Skeletal muscle satellite cell (primary cell): ENCODE measurements around the gene PIEZO2.

ENCODE experiments used
- H3K27me3 ChIP-seq: 2 replicates; pipeline ENCODE4 v1.7.0; 2013; ENCODE audit warnings: low read length; ENCODE audit not compliant: control insufficient read depth, insufficient read depth
- H3K36me3 ChIP-seq: 2 replicates; pipeline ENCODE4 v1.7.0; 2013; ENCODE audit warnings: mild to moderate bottlenecking, control low read depth, low read length; ENCODE audit not compliant: insufficient read depth
- H3K4me1 ChIP-seq: 2 replicates; pipeline ENCODE4 v1.7.0; 2013; ENCODE audit warnings: low read length; ENCODE audit not compliant: control insufficient read depth, insufficient read depth
- H3K4me2 ChIP-seq: 2 replicates; pipeline ENCODE4 v1.7.0; 2013; ENCODE audit warnings: mild to moderate bottlenecking, low read length
- H3K4me3 ChIP-seq: 2 replicates; pipeline ENCODE4 v1.7.0; 2013; ENCODE audit warnings: low read length
- H3K9ac ChIP-seq: 2 replicates; pipeline ENCODE4 v1.7.0; 2013; ENCODE audit warnings: mild to moderate bottlenecking, low read depth, low read length, moderate library complexity
- H3K9me3 ChIP-seq: replicated peaks from 2 replicates; pipeline ENCODE4 v1.7.0; 2013; ENCODE audit warnings: mild to moderate bottlenecking, control low read depth, low read length

PIEZO2 gene

DNA sequence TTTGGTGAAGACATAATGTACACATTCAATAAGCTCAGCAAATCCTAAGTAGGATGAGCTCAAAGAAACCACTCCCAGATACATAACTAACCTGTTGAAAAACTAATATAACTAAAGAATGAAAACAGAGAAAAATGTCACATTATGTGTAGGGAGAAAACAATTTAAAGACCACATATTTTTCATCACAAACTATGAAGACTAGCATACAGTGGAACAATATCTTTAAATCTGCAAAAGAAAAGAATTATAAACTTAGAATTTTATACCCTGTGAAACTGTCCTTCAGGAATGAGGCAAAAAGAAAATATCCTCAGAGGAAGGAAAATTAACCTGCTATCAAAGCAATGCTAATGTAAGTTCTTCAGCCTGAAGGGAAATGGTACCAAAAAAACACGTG lies 151.5 kb downstream of the PIEZO2 start:
- Histone ChIP-seq H3K4me2 (no peak overlapping the region), H3K4me1 (no peaks in the 10 kb centered on the region), H3K9me3 (no peaks in the 10 kb centered on the region), H3K9ac (no peak overlapping the region), H3K4me3 (no peak overlapping the region), H3K27me3 (no peaks in the 10 kb centered on the region), H3K36me3 (no peaks in the 10 kb centered on the region)

- Histone ChIP-seq H3K9me3 (no peaks in the 10 kb centered on the region), H3K4me2 (no peak overlapping the region)
Observed at GRCh38 chr18:10995550-10995949, 153.8 kb downstream of the PIEZO2 start.

DNA sequence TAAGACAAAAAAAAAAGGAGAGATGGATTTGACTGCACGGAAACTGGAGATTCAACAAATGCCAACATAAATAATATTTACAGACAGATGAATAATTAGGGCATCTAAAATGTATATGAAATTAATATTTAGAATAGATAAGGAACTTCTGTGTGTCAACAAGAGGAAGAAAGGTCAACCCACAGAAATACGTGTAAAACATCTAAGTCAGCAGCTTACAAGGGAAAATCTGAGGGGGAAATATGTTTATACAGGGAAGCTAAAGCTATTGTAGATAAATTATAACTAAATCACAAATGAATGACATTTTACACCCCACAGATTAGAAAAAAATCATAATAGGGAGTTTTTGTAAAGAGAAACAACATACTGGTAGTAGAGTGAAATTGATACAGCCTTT lies 159.9 kb downstream of the PIEZO2 start:
- H3K4me1 ChIP-seq, result no peaks in the 10 kb centered on the region
- H3K9me3 ChIP-seq, result no peaks in the 10 kb centered on the region
- H3K36me3 ChIP-seq, result no peaks in the 10 kb centered on the region
- H3K4me2 ChIP-seq, result no peak overlapping the region
- no peaks in the 10 kb centered on the region for H3K27me3 ChIP-seq
- H3K9ac ChIP-seq, result no peak overlapping the region
- H3K4me3 ChIP-seq, result no peak overlapping the region

More at GRCh38 chr18:10995550-10995949, 153.8 kb downstream of the PIEZO2 start:
- Histone ChIP-seq H3K4me3 (no peak overlapping the region), H3K27me3 (no peaks in the 10 kb centered on the region), H3K4me1 (no peaks in the 10 kb centered on the region), H3K36me3 (no peaks in the 10 kb centered on the region), H3K9ac (no peak overlapping the region)

GRCh38 chr18:10985689-10986088 lies 163.7 kb downstream of the PIEZO2 start:
- Histone ChIP-seq H3K36me3 (no peaks in the 10 kb centered on the region), H3K4me1 (no peaks in the 10 kb centered on the region), H3K9me3 (no peaks in the 10 kb centered on the region), H3K4me2 (no peak overlapping the region), H3K9ac (no peak overlapping the region), H3K27me3 (no peaks in the 10 kb centered on the region), H3K4me3 (no peak overlapping the region)

DNA sequence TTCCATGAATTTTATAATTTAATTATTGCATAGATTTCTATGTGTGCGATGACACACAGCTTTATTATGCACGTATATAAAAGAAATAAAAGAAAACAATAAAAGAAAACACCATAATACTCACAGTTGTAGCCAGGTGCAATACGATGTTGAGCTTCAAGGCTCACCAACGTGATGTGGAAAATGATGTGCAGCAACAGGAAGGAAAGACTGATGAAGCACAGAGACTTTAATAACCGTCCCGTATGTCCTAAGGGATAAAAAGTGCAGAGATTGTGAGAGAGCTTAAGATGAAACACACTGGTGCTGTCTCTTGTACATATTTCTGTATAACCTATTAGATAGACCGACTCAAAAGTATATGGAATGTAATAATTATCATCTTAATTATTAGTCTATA lies 170.0 kb downstream of the PIEZO2 start:
- Histone ChIP-seq H3K36me3 (no peaks in the 10 kb centered on the region), H3K27me3 (no peaks in the 10 kb centered on the region), H3K9ac (no peak overlapping the region), H3K4me3 (no peak overlapping the region), H3K9me3 (no peaks in the 10 kb centered on the region), H3K4me2 (no peak overlapping the region), H3K4me1 (no peaks in the 10 kb centered on the region)

GRCh38 chr18:10977042-10977441 lies 172.3 kb downstream of the PIEZO2 start:
- H3K36me3 ChIP-seq, result no peaks in the 10 kb centered on the region
- H3K27me3 ChIP-seq, result no peaks in the 10 kb centered on the region
- H3K4me3 ChIP-seq, result no peak overlapping the region
- H3K9ac ChIP-seq, result no peak overlapping the region
- H3K9me3 ChIP-seq, result no peaks in the 10 kb centered on the region
- H3K4me1 ChIP-seq, result peaks cover 4% of the 10 kb centered on the region
- no peak overlapping the region for H3K4me2 ChIP-seq

DNA sequence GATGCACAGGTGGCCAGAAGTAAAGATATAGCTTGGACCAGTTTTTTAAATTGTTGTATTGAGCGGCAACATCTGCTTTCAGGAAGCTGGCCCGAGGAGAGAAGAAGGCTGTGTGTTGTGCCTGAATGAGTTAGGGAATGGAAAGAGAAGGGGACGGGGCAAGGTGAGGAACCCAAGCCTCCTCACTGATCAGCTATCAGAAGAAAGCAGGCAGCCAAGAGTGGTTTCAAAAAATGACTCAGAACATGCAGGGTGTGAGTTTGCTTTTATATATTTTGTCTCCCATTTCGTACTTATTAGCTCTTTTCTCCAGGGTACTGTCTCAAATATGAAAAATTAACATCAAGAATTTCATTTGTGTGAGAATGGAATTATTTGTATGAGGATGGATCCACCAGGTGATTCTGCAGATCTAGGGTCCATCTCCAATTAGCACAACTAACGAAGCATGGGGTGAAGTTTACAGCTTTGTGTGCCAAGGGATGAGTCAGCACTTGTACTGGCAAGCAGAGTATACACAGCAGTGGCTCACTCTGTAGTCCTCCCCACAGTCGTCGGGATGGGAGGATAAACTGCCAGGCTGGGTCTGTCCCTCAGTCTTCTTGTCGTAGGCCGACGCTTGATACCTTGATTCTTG lies 175.7 kb downstream of the PIEZO2 start:
- no peaks in the 10 kb centered on the region for H3K36me3 ChIP-seq

DNA sequence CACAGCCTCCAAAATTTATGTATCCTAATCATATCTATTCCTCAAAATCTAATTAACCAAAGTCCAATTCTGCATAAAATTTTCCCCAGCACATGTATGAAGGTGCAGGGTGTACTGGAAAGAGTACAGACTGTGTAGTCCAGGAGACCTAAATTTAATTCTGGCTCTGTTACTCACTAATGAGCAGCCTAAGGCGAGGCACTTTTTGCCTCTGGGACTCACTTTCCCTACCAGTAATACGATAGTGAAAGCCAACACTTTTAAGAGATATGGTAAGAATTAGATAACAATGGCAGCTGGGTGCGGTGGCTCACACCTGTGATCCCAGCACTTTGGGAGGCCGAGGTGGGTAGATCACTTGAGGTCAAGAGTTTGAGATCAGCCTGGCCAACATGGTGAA lies 177.7 kb downstream of the PIEZO2 start:
- no peak overlapping the region for H3K4me2 ChIP-seq
- no peak overlapping the region for H3K4me3 ChIP-seq
- no peaks in the 10 kb centered on the region for H3K36me3 ChIP-seq
- peaks cover 4% of the 10 kb centered on the region for H3K4me1 ChIP-seq
- H3K9me3 ChIP-seq, result no peaks in the 10 kb centered on the region
- no peaks in the 10 kb centered on the region for H3K27me3 ChIP-seq
- no peak overlapping the region for H3K9ac ChIP-seq

More for the DNA sequence above, 175.7 kb downstream of the PIEZO2 start:
- Histone ChIP-seq H3K4me3 (no peak overlapping the region), H3K27me3 (no peaks in the 10 kb centered on the region), H3K9ac (no peak overlapping the region), H3K4me2 (no peak overlapping the region), H3K9me3 (no peaks in the 10 kb centered on the region), H3K4me1 (peaks cover 4% of the 10 kb centered on the region)

- H3K4me3 ChIP-seq, result no peak overlapping the region
- H3K4me1 ChIP-seq, result no peaks in the 10 kb centered on the region
- H3K9ac ChIP-seq, result no peak overlapping the region
- H3K4me2 ChIP-seq, result no peak overlapping the region
- no peaks in the 10 kb centered on the region for H3K27me3 ChIP-seq
- no peaks in the 10 kb centered on the region for H3K36me3 ChIP-seq
- H3K9me3 ChIP-seq, result no peaks in the 10 kb centered on the region
Observed at GRCh38 chr18:10965119-10965518, 184.2 kb downstream of the PIEZO2 start.

- Histone ChIP-seq H3K36me3 (no peaks in the 10 kb centered on the region), H3K4me2 (no peak overlapping the region), H3K27me3 (no peaks in the 10 kb centered on the region), H3K4me3 (no peak overlapping the region), H3K4me1 (no peaks in the 10 kb centered on the region), H3K9me3 (no peaks in the 10 kb centered on the region), H3K9ac (no peak overlapping the region)
Observed at GRCh38 chr18:10953672-10954071, 195.7 kb downstream of the PIEZO2 start.

- no peak overlapping the region for H3K4me2 ChIP-seq
- no peaks in the 10 kb centered on the region for H3K4me1 ChIP-seq
- no peaks in the 10 kb centered on the region for H3K27me3 ChIP-seq
- H3K9me3 ChIP-seq, result no peaks in the 10 kb centered on the region
- no peak overlapping the region for H3K9ac ChIP-seq
- H3K4me3 ChIP-seq, result no peak overlapping the region
- H3K36me3 ChIP-seq, result no peaks in the 10 kb centered on the region
Observed at GRCh38 chr18:10951631-10952544, 197.5 kb downstream of the PIEZO2 start.
